HPDE6-E6E7 (cell line): ENCODE results near the gene GGCX.
"Not testable (repeated sequence)": the region's sequence is repeated elsewhere in the genome, so short reads cannot be mapped to it uniquely, and the experiment has no call there.

Experiments
- DNase-seq: peaks from one replicate; pipeline ENCODE4 v3.0.0; 2011; ENCODE audit warnings: missing footprints; ENCODE audit errors: extremely low spot score

The GGCX gene

DNA sequence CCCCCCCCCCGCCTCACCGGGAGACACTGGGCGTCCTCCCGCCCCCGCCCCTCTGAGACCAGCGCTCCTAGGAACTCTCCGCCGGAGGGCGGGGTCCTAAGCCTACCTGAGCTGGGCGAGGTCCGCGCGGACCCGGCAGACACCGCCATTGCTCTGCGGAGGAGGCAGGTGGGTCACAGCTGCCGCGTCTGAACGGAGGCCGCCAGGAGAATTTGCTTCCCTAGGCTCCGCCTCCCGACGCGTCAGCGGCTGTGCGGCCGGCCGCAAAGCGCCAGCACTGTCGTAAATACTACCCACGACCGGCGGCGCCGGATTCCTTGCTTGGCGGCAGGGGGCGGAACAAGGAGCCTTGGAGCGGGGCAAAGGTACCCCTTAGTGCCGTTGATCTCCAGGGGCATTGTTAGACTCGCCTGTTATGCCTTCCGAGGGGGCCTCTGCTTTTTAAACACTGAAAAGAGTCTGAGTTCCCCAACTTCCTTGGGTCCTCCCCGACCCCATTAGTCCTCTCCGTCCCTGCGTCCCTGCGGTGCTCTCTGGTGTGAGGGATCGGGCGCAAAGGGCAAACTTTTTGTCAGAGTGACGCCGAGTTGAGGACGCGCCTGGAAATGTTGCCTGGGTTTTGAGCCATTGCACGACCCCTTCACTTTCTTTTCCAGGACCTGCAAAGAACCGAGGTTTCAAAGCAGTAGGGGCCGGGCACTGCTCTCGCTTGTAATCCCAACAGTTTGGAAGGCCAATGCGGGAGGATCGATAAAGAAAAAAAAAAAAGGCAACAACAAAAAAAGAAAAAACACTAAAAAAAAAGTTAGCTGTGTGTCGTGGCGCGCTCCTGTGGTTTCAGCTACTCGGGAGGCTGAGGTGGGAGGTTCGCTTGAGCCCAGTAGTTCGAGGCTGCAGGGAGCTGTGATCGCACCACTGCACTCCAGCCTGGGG lies at the start of gene GGCX:
TSS of gene GGCX (minus strand) at position 214 of the 933 bp plus-strand sequence. CDS start at position 149, 65 bp downstream.
- DNase-seq: peak; percentile 89

DNA sequence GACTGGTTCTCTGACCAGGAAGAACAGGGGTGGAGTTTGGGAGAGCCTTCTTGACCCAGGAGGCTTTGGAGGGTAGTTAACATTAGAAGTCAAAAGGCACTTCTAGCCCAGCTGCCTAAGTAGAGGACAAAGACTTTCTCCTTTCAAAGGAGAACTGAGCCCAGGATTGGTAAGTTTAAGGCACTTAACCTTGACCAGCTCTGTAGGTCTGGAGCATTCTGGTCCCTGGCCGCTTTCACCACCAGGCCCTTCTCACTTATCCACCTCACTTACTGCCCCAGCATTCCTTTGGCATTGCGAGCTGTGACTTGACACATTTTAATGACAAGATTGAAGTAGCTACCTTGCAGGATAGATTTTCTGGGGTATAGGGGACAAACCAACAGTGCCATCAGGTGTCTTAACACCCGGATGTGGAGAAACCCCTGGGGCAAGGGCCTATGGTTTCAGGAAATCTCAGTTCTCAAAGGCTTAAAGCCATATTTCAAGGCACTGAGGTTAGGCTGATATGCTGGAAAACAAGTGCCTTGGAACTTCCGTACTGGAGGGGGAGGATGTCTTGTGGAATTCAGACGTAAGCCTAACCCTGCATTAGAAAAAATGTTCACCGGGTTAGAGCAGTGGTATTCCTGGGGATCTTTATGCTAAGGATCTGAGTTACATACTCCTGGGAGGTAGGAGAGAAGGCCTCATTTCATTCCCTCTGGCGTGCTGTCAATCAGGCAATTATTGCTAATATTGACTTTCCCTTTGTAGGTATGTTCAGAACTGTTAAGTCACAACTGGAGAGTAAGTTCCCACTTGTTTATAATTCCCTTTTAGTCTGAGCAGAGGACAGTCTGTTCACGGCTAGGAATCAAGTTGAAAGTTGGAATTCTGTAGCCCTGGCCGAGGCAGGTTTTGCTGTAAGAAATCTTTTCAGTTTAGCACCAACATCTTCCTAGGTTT lies 46.2 kb upstream of the GGCX start:
- no peak for DNase-seq

GRCh38 chr2:85606116-85606455 lies 44.8 kb upstream of the GGCX start:
- DNase-seq: no peak

- no peak for DNase-seq
These were observed 44.3 kb upstream of the GGCX start for GRCh38 chr2:85605406-85606115.

DNA sequence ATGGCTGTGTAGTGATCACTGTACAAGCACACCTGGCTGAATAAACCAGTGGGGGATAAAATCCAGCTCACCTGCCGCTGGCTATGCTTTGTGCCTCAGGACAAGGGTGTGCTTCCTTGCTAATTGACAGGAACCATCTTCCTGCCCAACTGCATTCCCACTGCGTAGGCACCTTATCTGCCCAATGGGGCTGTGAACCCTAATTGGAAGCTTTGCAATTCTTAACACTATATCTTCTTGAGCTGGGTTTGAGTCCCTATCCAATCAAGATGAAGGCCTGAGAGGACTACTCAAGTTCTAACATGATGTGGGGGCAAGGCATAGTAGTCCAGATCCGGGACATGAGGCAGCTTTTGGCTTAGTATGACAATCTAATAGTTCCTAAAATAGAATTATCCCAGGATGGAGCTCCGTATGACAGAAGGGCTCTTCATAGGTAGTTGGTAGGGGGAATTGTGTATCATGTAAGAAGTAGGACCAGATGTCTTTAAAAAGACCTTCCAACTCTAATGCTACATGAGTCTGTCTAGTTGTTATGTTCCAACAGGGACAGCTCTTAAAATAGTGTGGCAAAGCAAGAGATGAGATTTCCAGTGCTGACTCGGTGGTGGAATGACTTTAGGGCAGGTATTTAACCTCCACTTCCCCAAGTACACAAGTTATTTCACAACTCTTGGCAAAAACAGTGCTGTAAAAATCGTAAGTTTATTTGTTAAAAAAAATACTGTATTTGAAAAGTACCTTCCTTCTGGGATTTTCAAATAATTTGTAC lies 43.5 kb upstream of the GGCX start:
- no peak for DNase-seq

- not testable (repeated sequence) for DNase-seq
These were observed 42.8 kb upstream of the GGCX start for GRCh38 chr2:85604133-85604444.

DNA sequence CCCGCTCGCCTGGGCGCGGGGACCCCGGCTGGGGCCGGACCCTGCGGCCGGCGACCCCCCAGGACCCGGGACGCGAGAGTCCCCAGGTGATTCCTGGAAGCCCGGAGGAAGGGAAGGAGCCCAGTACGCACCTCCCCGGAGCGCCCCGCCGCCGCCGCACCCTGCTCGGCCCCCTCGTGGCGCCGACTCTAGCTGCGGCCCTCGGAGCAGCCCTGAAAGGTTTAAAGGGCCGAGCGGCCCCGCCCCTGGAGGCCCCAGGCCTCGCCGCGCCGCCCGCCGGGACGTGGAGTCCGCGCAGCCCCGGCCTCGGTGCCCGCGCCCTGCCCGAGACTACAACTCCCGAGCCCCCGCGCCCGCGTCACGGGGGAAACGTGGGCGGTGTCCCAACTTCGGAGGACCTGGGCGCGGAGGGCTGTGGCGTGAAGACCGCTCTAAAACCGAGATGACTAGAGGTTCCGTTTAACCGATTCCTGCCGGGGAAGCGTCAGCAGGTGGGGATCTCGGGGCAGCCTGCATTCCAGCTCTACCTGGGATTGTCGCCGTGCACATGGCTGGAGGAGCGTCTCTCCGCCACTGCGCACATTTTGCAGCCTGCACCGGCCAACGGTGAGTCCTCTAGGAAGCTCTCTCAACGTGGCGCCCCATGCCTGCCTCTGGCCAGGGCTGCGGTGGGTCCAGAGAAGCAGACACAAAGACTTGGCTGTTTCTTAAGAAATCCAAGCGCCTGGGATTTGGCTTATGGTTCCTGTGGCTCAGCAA lies 41.4 kb upstream of the GGCX start, which contains the start of gene TMEM150A:
TSS of gene TMEM150A (minus strand) at position 223 of the 759 bp plus-strand sequence. CDS start 750 bp downstream, outside the sequence.
- DNase-seq: peak; percentile 85

GRCh38 chr2:85601771-85602475 lies 40.6 kb upstream of the GGCX start:
- DNase-seq: peak; percentile 47

DNA sequence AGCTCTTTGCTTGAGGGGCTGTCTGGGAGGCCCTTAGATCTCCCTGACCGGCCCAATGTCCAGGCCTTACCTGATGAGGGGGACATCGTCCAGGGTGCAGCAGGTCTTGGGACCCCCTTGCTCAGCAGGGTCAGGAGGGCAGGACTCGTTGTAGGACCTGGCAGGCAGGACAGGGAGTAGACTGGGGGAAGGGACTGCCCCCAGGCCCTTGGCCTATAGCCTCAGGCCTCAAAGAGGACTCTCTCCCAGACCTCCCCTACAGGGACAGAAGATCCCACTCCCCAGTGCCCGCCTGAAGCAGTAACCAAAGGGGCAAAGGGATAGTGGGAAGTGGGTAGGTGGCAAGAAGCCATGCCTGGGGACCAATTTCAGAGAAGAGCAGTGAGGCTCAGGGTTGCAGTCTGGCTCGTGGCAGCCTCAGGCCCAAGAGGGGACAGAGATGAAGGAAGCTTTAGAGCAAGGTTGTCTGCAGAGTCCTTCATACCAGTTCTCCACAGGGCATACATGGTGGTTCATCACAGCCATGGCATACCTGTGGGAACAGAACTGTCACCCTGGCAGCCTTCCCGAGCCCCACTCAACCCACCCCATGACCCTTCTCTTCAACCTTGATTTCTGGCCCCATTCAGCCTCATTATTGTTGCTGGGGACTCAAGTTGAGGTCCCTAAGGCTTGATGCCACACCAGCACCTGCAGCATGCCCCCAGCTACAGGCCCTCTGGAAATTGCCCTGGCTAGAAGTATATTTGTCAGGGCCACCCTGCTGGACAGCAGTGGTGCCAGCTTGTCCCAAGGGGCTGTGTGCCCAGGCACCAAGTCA lies 39.9 kb upstream of the GGCX start:
- no peak for DNase-seq

GRCh38 chr2:85600235-85600575 lies 38.9 kb upstream of the GGCX start:
- no peak for DNase-seq

DNA sequence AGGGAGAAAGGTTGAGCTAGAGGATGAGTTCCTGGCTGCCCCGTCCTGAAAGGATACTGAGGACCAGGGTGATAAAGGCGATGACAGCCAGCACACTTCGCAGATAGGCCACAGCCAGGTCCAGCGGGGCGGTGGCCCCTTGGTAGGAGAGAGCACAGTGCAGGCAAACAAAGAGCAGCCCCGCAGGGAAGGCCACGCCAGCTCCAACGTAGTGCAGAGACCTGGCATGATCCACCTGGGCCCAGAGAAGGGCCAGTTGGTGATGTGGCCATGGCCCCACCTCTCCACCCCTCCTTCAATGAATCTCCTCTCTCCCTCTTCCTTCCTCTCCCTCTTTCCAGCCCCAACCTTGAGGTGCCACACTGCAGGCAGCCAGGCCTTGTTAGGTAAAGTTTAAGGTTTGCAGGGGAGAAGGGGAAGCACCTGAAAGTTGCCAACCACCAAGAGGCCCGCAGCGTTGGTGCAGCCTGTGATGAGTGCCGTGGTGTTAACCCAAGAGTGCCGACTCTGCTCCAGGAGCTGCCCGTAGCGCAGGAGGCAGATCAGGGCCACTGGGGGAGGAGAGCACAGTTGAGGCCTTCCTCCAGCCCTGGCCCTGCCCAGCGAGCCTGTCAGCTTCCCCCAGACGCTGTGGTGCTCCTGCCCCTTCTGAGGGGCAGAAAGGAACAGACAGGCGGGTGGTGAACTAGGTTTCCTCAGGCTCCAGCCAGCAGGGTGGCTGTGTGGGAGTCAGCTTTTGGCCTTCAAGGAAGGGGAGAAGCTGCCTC lies 38.4 kb upstream of the GGCX start:
- no peak for DNase-seq

GRCh38 chr2:85598594-85599340 lies 37.5 kb upstream of the GGCX start:
- no peak for DNase-seq

GRCh38 chr2:85597241-85597640 lies 35.9 kb upstream of the GGCX start:
- DNase-seq: no peak

- DNase-seq: no peak
These were observed 35.3 kb upstream of the GGCX start for GRCh38 chr2:85596486-85597143.

DNA sequence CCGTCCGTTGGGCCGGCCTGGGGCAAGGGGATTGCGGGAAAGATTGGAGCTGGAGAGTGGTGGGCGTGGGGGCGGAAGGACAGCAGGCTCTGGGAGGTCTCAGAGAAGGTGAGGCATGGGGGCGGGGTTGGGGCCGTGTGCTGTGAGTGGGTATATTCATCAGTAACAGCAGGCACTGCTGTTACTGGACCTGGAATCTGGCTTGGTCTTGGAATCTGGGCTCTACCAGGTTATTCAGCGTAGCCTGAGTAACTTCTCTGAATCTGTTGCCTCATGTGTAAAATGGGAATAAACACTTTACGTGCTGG lies 34.7 kb upstream of the GGCX start:
- DNase-seq: no peak

GRCh38 chr2:85595301-85596025 lies 34.2 kb upstream of the GGCX start, which contains the start of gene RNF181:
TSS of gene RNF181 (plus strand) at chr2:85595745. CDS start at chr2:85595764, 19 bp downstream.
- peak; percentile 98 for DNase-seq
